HL-60 (cell line): ENCODE measurements around the gene TPRKB.

Experiments
- POLR2AphosphoS5 ChIP-seq: IDR thresholded peaks from 2 replicates; pipeline ENCODE4 v1.6.1; 2012; ENCODE audit warnings: low read depth
- TF ChIP-seq, protein P1 (sequence below): IDR thresholded peaks from 2 replicates; pipeline ENCODE4 v1.6.1; 2012; ENCODE audit warnings: low read depth; ENCODE audit not compliant: insufficient replicate concordance

DNA sequence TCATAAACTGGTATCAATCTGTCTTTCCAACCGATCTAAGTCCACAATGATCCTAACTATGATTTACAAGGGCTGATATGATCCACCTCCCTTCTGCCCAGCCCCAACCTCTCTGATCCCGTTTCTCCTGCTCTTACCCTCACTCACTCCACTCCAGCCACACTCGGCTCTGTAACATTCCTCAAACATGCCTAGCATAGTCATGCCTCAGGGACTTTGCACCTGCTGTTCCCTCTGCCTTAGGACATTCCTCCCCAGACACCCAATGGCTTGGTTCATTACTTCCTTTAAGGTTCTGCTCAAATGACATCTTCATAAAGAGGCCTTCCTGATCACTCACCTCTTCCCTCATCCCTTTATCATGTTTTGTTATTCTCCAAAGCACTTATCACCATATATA, 33.6 kb upstream of the TPRKB start:
- TF ChIP-seq, protein P1, sequence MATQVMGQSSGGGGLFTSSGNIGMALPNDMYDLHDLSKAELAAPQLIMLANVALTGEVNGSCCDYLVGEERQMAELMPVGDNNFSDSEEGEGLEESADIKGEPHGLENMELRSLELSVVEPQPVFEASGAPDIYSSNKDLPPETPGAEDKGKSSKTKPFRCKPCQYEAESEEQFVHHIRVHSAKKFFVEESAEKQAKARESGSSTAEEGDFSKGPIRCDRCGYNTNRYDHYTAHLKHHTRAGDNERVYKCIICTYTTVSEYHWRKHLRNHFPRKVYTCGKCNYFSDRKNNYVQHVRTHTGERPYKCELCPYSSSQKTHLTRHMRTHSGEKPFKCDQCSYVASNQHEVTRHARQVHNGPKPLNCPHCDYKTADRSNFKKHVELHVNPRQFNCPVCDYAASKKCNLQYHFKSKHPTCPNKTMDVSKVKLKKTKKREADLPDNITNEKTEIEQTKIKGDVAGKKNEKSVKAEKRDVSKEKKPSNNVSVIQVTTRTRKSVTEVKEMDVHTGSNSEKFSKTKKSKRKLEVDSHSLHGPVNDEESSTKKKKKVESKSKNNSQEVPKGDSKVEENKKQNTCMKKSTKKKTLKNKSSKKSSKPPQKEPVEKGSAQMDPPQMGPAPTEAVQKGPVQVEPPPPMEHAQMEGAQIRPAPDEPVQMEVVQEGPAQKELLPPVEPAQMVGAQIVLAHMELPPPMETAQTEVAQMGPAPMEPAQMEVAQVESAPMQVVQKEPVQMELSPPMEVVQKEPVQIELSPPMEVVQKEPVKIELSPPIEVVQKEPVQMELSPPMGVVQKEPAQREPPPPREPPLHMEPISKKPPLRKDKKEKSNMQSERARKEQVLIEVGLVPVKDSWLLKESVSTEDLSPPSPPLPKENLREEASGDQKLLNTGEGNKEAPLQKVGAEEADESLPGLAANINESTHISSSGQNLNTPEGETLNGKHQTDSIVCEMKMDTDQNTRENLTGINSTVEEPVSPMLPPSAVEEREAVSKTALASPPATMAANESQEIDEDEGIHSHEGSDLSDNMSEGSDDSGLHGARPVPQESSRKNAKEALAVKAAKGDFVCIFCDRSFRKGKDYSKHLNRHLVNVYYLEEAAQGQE: no peak
- no peak for TF ChIP-seq POLR2AphosphoS5
